Measurements from ENCODE around the gene PSMG3. TPM values are rescaled to one million over a fixed set of nuclear protein-coding genes. Genes with fewer than 3 reads are reported as not detected.
A peak's percentile ranks its signal among the peaks of the same experiment; 100 is the strongest.

The PSMG3 gene
- 10 to 100 TPM; 75.8 to 82.5 (median 82.5) TPM for total RNA-seq

- peaks cover 35% of the 10 kb centered on the region for H3K4me1 Mint-ChIP-seq (ENCODE audit: low read depth)
- peaks cover 3% of the 10 kb centered on the region for H3K36me3 Mint-ChIP-seq (ENCODE audit: insufficient read depth)
- no peaks in the 10 kb centered on the region for H3K27me3 Mint-ChIP-seq (ENCODE audit: low read depth)
- peak; percentile 78 for DNase-seq
- ATAC-seq = peak; percentile 95 to 97
- no peaks in the 10 kb centered on the region for H3K9me3 Mint-ChIP-seq
- peak within 1 kb of the TSS; percentile 90 for H3K4me3 Mint-ChIP-seq
Measured at GRCh38 chr7:1569833-1570632, at the start of gene PSMG3. TSS of gene PSMG3 (minus strand) at chr7:1570032. CDS start at chr7:1569339, 693 bp downstream.

GRCh38 chr7:1618475-1618874 lies 48.6 kb upstream of the PSMG3 start:
- Mint-ChIP-seq H3K27me3 (ENCODE audit: low read depth) (peaks cover 2% of the 10 kb centered on the region), H3K9me3 (no peaks in the 10 kb centered on the region), H3K4me1 (ENCODE audit: low read depth) (no peaks in the 10 kb centered on the region), H3K4me3 (no peak overlapping the region), H3K36me3 (ENCODE audit: insufficient read depth) (no peaks in the 10 kb centered on the region)
- ATAC-seq (no peak), DNase-seq (no peak)

GRCh38 chr7:1617957-1618356 lies 48.1 kb upstream of the PSMG3 start:
- no peak for ATAC-seq
- Mint-ChIP-seq H3K4me3 (no peak overlapping the region), H3K4me1 (ENCODE audit: low read depth) (no peaks in the 10 kb centered on the region), H3K27me3 (ENCODE audit: low read depth) (peaks cover 2% of the 10 kb centered on the region), H3K9me3 (no peaks in the 10 kb centered on the region), H3K36me3 (ENCODE audit: insufficient read depth) (no peaks in the 10 kb centered on the region)
- DNase-seq = no peak

- ATAC-seq = no peak
- DNase-seq = no peak
- H3K4me1 Mint-ChIP-seq (ENCODE audit: low read depth) = no peaks in the 10 kb centered on the region
- no peaks in the 10 kb centered on the region for H3K36me3 Mint-ChIP-seq (ENCODE audit: insufficient read depth)
- H3K27me3 Mint-ChIP-seq (ENCODE audit: low read depth) = peaks cover 2% of the 10 kb centered on the region
- no peaks in the 10 kb centered on the region for H3K9me3 Mint-ChIP-seq
- H3K4me3 Mint-ChIP-seq = no peak overlapping the region
Measured at GRCh38 chr7:1616741-1617140, 46.9 kb upstream of the PSMG3 start.

GRCh38 chr7:1611708-1612241 lies 41.9 kb upstream of the PSMG3 start:
- Mint-ChIP-seq H3K4me3 (no peak overlapping the region), H3K27me3 (ENCODE audit: low read depth) (peaks cover 19% of the 10 kb centered on the region), H3K4me1 (ENCODE audit: low read depth) (no peaks in the 10 kb centered on the region), H3K9me3 (no peaks in the 10 kb centered on the region), H3K36me3 (ENCODE audit: insufficient read depth) (no peaks in the 10 kb centered on the region)
- DNase-seq (no peak), ATAC-seq (no peak)

GRCh38 chr7:1610678-1611302 lies 41.0 kb upstream of the PSMG3 start:
- no peaks in the 10 kb centered on the region for H3K36me3 Mint-ChIP-seq (ENCODE audit: insufficient read depth)
- peaks cover 23% of the 10 kb centered on the region for H3K27me3 Mint-ChIP-seq (ENCODE audit: low read depth)
- no peaks in the 10 kb centered on the region for H3K4me1 Mint-ChIP-seq (ENCODE audit: low read depth)
- DNase-seq = no peak
- ATAC-seq = no peak
- no peak overlapping the region for H3K4me3 Mint-ChIP-seq
- no peaks in the 10 kb centered on the region for H3K9me3 Mint-ChIP-seq

GRCh38 chr7:1610013-1610677 lies 40.3 kb upstream of the PSMG3 start:
- no peaks in the 10 kb centered on the region for H3K36me3 Mint-ChIP-seq (ENCODE audit: insufficient read depth)
- no peak for ATAC-seq
- DNase-seq = no peak
- no peaks in the 10 kb centered on the region for H3K4me1 Mint-ChIP-seq (ENCODE audit: low read depth)
- H3K9me3 Mint-ChIP-seq = no peaks in the 10 kb centered on the region
- H3K27me3 Mint-ChIP-seq (ENCODE audit: low read depth) = peaks cover 29% of the 10 kb centered on the region
- H3K4me3 Mint-ChIP-seq = no peak overlapping the region

GRCh38 chr7:1609023-1609422 lies 39.2 kb upstream of the PSMG3 start:
- Mint-ChIP-seq H3K4me3 (no peak overlapping the region), H3K9me3 (no peaks in the 10 kb centered on the region), H3K27me3 (ENCODE audit: low read depth) (peaks cover 28% of the 10 kb centered on the region), H3K4me1 (ENCODE audit: low read depth) (no peaks in the 10 kb centered on the region), H3K36me3 (ENCODE audit: insufficient read depth) (no peaks in the 10 kb centered on the region)
- no peak for ATAC-seq
- DNase-seq = no peak

GRCh38 chr7:1608318-1608717 lies 38.5 kb upstream of the PSMG3 start:
- ATAC-seq (no peak), DNase-seq (no peak)
- H3K4me3 Mint-ChIP-seq = no peak overlapping the region
- H3K4me1 Mint-ChIP-seq (ENCODE audit: low read depth) = no peaks in the 10 kb centered on the region
- no peaks in the 10 kb centered on the region for H3K36me3 Mint-ChIP-seq (ENCODE audit: insufficient read depth)
- H3K27me3 Mint-ChIP-seq (ENCODE audit: low read depth) = peaks cover 26% of the 10 kb centered on the region
- H3K9me3 Mint-ChIP-seq = no peaks in the 10 kb centered on the region

GRCh38 chr7:1607696-1608095 lies 37.9 kb upstream of the PSMG3 start:
- H3K27me3 Mint-ChIP-seq (ENCODE audit: low read depth) = peaks cover 26% of the 10 kb centered on the region
- DNase-seq = no peak
- H3K4me1 Mint-ChIP-seq (ENCODE audit: low read depth) = no peaks in the 10 kb centered on the region
- no peaks in the 10 kb centered on the region for H3K36me3 Mint-ChIP-seq (ENCODE audit: insufficient read depth)
- no peaks in the 10 kb centered on the region for H3K9me3 Mint-ChIP-seq
- no peak for ATAC-seq
- H3K4me3 Mint-ChIP-seq = no peak overlapping the region

- Mint-ChIP-seq H3K36me3 (ENCODE audit: insufficient read depth) (no peaks in the 10 kb centered on the region), H3K4me3 (no peak overlapping the region), H3K9me3 (no peaks in the 10 kb centered on the region), H3K27me3 (ENCODE audit: low read depth) (peaks cover 26% of the 10 kb centered on the region), H3K4me1 (ENCODE audit: low read depth) (no peaks in the 10 kb centered on the region)
- ATAC-seq (no peak), DNase-seq (no peak)
Measured at GRCh38 chr7:1607001-1607400, 37.2 kb upstream of the PSMG3 start.

GRCh38 chr7:1604383-1604782 lies 34.6 kb upstream of the PSMG3 start:
- peaks cover 25% of the 10 kb centered on the region for H3K27me3 Mint-ChIP-seq (ENCODE audit: low read depth)
- H3K4me3 Mint-ChIP-seq = no peak overlapping the region
- no peaks in the 10 kb centered on the region for H3K36me3 Mint-ChIP-seq (ENCODE audit: insufficient read depth)
- ATAC-seq (no peak), DNase-seq (no peak)
- H3K4me1 Mint-ChIP-seq (ENCODE audit: low read depth) = no peaks in the 10 kb centered on the region
- H3K9me3 Mint-ChIP-seq = no peaks in the 10 kb centered on the region

- Mint-ChIP-seq H3K9me3 (no peaks in the 10 kb centered on the region), H3K27me3 (ENCODE audit: low read depth) (peaks cover 24% of the 10 kb centered on the region), H3K4me3 (no peak overlapping the region), H3K36me3 (ENCODE audit: insufficient read depth) (no peaks in the 10 kb centered on the region), H3K4me1 (ENCODE audit: low read depth) (no peaks in the 10 kb centered on the region)
- ATAC-seq = no peak
- DNase-seq = no peak
Measured at GRCh38 chr7:1603346-1604225, 33.8 kb upstream of the PSMG3 start.

- ATAC-seq (no peak), DNase-seq (no peak)
- H3K4me3 Mint-ChIP-seq = no peak overlapping the region
- H3K36me3 Mint-ChIP-seq (ENCODE audit: insufficient read depth) = no peaks in the 10 kb centered on the region
- H3K27me3 Mint-ChIP-seq (ENCODE audit: low read depth) = peaks cover 17% of the 10 kb centered on the region
- H3K9me3 Mint-ChIP-seq = no peaks in the 10 kb centered on the region
- no peaks in the 10 kb centered on the region for H3K4me1 Mint-ChIP-seq (ENCODE audit: low read depth)
Measured at GRCh38 chr7:1602386-1602785, 32.6 kb upstream of the PSMG3 start.
